Measurements from ENCODE around the gene PCDH1.

The PCDH1 gene

GRCh38 chr5:141872496-141873356 is 5.5 kb downstream of the PCDH1 start:
- no peak for DNase-seq

GRCh38 chr5:141871870-141872269 is 6.3 kb downstream of the PCDH1 start:
- no peak for DNase-seq

- no peak for DNase-seq
Measured at GRCh38 chr5:141870871-141871270, 7.3 kb downstream of the PCDH1 start.

GRCh38 chr5:141870228-141870627 is 8.0 kb downstream of the PCDH1 start:
- no peak for DNase-seq

GRCh38 chr5:141869514-141869913 is 8.7 kb downstream of the PCDH1 start:
- no peak for DNase-seq

- DNase-seq, result no peak
Measured at GRCh38 chr5:141869040-141869439, 9.2 kb downstream of the PCDH1 start.

GRCh38 chr5:141868541-141868940 is 9.7 kb downstream of the PCDH1 start:
- DNase-seq, result no peak

GRCh38 chr5:141867651-141868050 is 10.6 kb downstream of the PCDH1 start:
- DNase-seq, result no peak

GRCh38 chr5:141867139-141867538 is 11.1 kb downstream of the PCDH1 start:
- DNase-seq, result no peak

- DNase-seq, result peak; percentile 38
Measured at GRCh38 chr5:141866096-141866495, 12.1 kb downstream of the PCDH1 start.

GRCh38 chr5:141865406-141865805 is 12.8 kb downstream of the PCDH1 start:
- DNase-seq, result no peak

GRCh38 chr5:141864371-141865370 is 13.5 kb downstream of the PCDH1 start:
- no peak for DNase-seq

GRCh38 chr5:141863569-141864178 is 14.5 kb downstream of the PCDH1 start:
- no peak for DNase-seq

- DNase-seq, result no peak
Measured at GRCh38 chr5:141862936-141863543, 15.2 kb downstream of the PCDH1 start.

- DNase-seq, result no peak
Measured at GRCh38 chr5:141861194-141861593, 17.0 kb downstream of the PCDH1 start.

GRCh38 chr5:141858079-141858765 is 20.0 kb downstream of the PCDH1 start:
- DNase-seq, result peak; percentile 41

GRCh38 chr5:141857226-141857625 is 21.0 kb downstream of the PCDH1 start:
- no peak for DNase-seq

GRCh38 chr5:141856037-141856790 is 22.0 kb downstream of the PCDH1 start:
- no peak for DNase-seq

GRCh38 chr5:141855265-141856036 is 22.8 kb downstream of the PCDH1 start:
- DNase-seq, result peak; percentile 72

- no peak for DNase-seq
Measured at GRCh38 chr5:141853895-141854626, 24.1 kb downstream of the PCDH1 start.
